Keratinocyte (primary cell): ENCODE results near the gene ADGRL3. TPM values are rescaled to one million over a fixed set of nuclear protein-coding genes. Genes with fewer than 3 reads are reported as not detected.

Source experiments
- DNase-seq: peaks from one replicate; pipeline ENCODE4 v3.0.0-alpha.2; 2011; ENCODE audit warnings: low read depth, missing footprints, low spot score
- FAIRE-seq: peaks from 2 replicates; lab custom pipeline; 2011; peaks lifted over from hg19 to GRCh38; lab: Jason Lieb, UNC
- H2AFZ ChIP-seq: 2 replicates; pipeline ENCODE4 v1.6.0; 2012; ENCODE audit warnings: low read length, control low read depth, inconsistent platforms; ENCODE audit not compliant: control insufficient read depth
- H3K27ac ChIP-seq: 2 replicates; pipeline ENCODE4 v1.5.1; 2011; ENCODE audit warnings: low read length; ENCODE audit not compliant: control insufficient read depth, insufficient read depth
- H3K27me3 ChIP-seq: 3 replicates; pipeline ENCODE4 v1.6.0; 2011; ENCODE audit warnings: low read length; ENCODE audit not compliant: control insufficient read depth, insufficient read depth; ENCODE audit errors: extremely low read depth
- H3K36me3 ChIP-seq, 2 experiments: 2 replicates in 1 of 2; 3 replicates in 1 of 2; pipeline ENCODE4 v1.5.1; 2011; ENCODE audit warnings: low read length in 2 of 2, mild to moderate bottlenecking in 1 of 2; ENCODE audit not compliant: control insufficient read depth in 2 of 2, insufficient read depth in 2 of 2; ENCODE audit errors: extremely low read depth in 1 of 2
- H3K4me1 ChIP-seq: 3 replicates; pipeline ENCODE4 v1.5.1; 2011; ENCODE audit warnings: low read length; ENCODE audit not compliant: control insufficient read depth, insufficient read depth; ENCODE audit errors: extremely low read depth
- H3K4me2 ChIP-seq: 3 replicates; pipeline ENCODE4 v1.6.0; 2011; ENCODE audit warnings: low read depth, low read length; ENCODE audit not compliant: control insufficient read depth, insufficient read depth; ENCODE audit errors: extremely low read depth
- H3K4me3 ChIP-seq, 3 experiments: fragments of 200-600 bp in 1 of 3; sonication (generic) in 1 of 3; 2 replicates in 2 of 3; 3 replicates in 1 of 3; pipeline ENCODE4 v1.5.1; 2011 to 2016; ENCODE audit warnings: low read length in 3 of 3, mild to moderate bottlenecking in 3 of 3, control low read depth in 2 of 3, inconsistent platforms in 1 of 3, low read depth in 1 of 3, mixed read lengths in 1 of 3, mixed run types in 1 of 3, moderate library complexity in 1 of 3; ENCODE audit not compliant: control insufficient read depth in 2 of 3, insufficient read depth in 2 of 3; ENCODE audit errors: extremely low read depth in 1 of 3
- H3K79me2 ChIP-seq: 2 replicates; pipeline ENCODE4 v1.6.0; 2012; ENCODE audit warnings: low read length; ENCODE audit not compliant: control insufficient read depth, insufficient read depth
- H3K9ac ChIP-seq: 3 replicates; pipeline ENCODE4 v1.6.0; 2011; ENCODE audit warnings: low read length; ENCODE audit not compliant: control insufficient read depth, insufficient read depth; ENCODE audit errors: extremely low read depth
- H3K9me1 ChIP-seq: 3 replicates; pipeline ENCODE4 v1.6.0; 2011; ENCODE audit warnings: low read length; ENCODE audit not compliant: control insufficient read depth, insufficient read depth; ENCODE audit errors: extremely low read depth
- H3K9me3 ChIP-seq: 2 replicates; pipeline ENCODE4 v1.5.1; 2012; ENCODE audit warnings: low read depth, low read length; ENCODE audit not compliant: control insufficient read depth
- H4K20me1 ChIP-seq: 3 replicates; pipeline ENCODE4 v1.6.0; 2011; ENCODE audit warnings: low read length; ENCODE audit not compliant: control insufficient read depth, insufficient read depth; ENCODE audit errors: extremely low read depth
- CTCF ChIP-seq, 3 experiments: IDR thresholded peaks in 1 of 3; conservative IDR thresholded peaks in 1 of 3; optimal IDR thresholded peaks in 1 of 3; 2 replicates in 2 of 3; 3 replicates in 1 of 3; pipeline versions ENCODE3 to v1.5.1; 2011; ENCODE audit warnings: low read length in 3 of 3, mild to moderate bottlenecking in 3 of 3, moderate library complexity in 2 of 3, control low read depth in 1 of 3, inconsistent platforms in 1 of 3; ENCODE audit not compliant: insufficient read depth in 2 of 3; ENCODE audit errors: extremely low read depth in 1 of 3
- EZH2 ChIP-seq: IDR thresholded peaks from one replicate; pipeline ENCODE4 v1.6.1; 2012; ENCODE audit warnings: inconsistent platforms, mild to moderate bottlenecking, low read length, moderate library complexity
- dilution Hi-C: fragments of 300-500 bp; cut with MboI; formaldehyde crosslinking; loops from one replicate; pipeline ENCODE4 v1.7.0; 2020; ENCODE audit warnings: low sequenced_read_pairs; ENCODE audit not compliant: extremely low pct_ligation_motif_present
- polyA plus RNA-seq, 5 experiments: library from polyadenylated mRNA; depleted of rRNA in 3 of 5; stranded (reverse) in 3 of 5; stranded (forward) in 1 of 5; unstranded in 1 of 5; fragments of >200 nt; gene quantifications; 1 replicate in 1 of 5; 2 replicates in 3 of 5; 3 replicates in 1 of 5; pipeline versions ENCODE4 v1.2.1 to v1.2.3, GENCODE V29; 2011 to 2012; ENCODE audit warnings: missing spikeins in 2 of 5, low read depth in 1 of 5, low replicate concordance in 1 of 5

ADGRL3 gene
- polyA plus RNA-seq, 1 donor (not counting 4 experiments of a cell fraction or from before 2014, with no cell fraction given): 0.18 TPM

GRCh38 chr4:61294936-61295335, 94.8 kb downstream of the ADGRL3 start:
- dilution Hi-C loops: no loop called here
- Histone ChIP-seq H3K9me3 (no peaks in the 10 kb centered on the region), H3K4me2 (no peak overlapping the region), H3K36me3 (no peaks in the 10 kb centered on the region), H4K20me1 (no peaks in the 10 kb centered on the region), H3K79me2 (no peaks in the 10 kb centered on the region), H3K27ac (no peak overlapping the region), H3K27me3 (no peaks in the 10 kb centered on the region), H3K4me3 (no peak overlapping the region), H2AFZ (no peak overlapping the region), H3K4me1 (no peaks in the 10 kb centered on the region), H3K9me1 (no peaks in the 10 kb centered on the region), H3K9ac (no peak overlapping the region)
- no peak for FAIRE-seq
- TF ChIP-seq CTCF (optimal IDR thresholded peaks at IDR 0.05 in 1 of 3, IDR thresholded peaks at IDR 0.05 in 1 of 3, conservative IDR thresholded peaks at IDR 0.05 in 1 of 3; ENCODE audit: extremely low read depth in 1 of 3, insufficient read depth in 2 of 3, low read length in 3 of 3) (no peak), EZH2 (no peak)
- DNase-seq: no peak

- no peak for FAIRE-seq
These were observed 96.0 kb downstream of the ADGRL3 start for GRCh38 chr4:61296144-61296543.

More at GRCh38 chr4:61296144-61296543, 96.0 kb downstream of the ADGRL3 start:
- Histone ChIP-seq H3K4me2 (no peak overlapping the region), H3K9ac (no peak overlapping the region), H2AFZ (no peak overlapping the region), H3K27me3 (no peaks in the 10 kb centered on the region), H3K4me3 (no peak overlapping the region), H3K9me3 (no peaks in the 10 kb centered on the region), H3K79me2 (no peaks in the 10 kb centered on the region), H3K36me3 (no peaks in the 10 kb centered on the region), H3K4me1 (no peaks in the 10 kb centered on the region), H3K9me1 (no peaks in the 10 kb centered on the region), H3K27ac (no peak overlapping the region), H4K20me1 (no peaks in the 10 kb centered on the region)
- TF ChIP-seq EZH2 (no peak), CTCF (optimal IDR thresholded peaks at IDR 0.05 in 1 of 3, IDR thresholded peaks at IDR 0.05 in 1 of 3, conservative IDR thresholded peaks at IDR 0.05 in 1 of 3; ENCODE audit: extremely low read depth in 1 of 3, insufficient read depth in 2 of 3, low read length in 3 of 3) (no peak)
- dilution Hi-C loops: no loop called here
- DNase-seq: no peak
